HCT116 (cell line): ENCODE data around the gene ANKS1A. TPM values are rescaled to one million over a fixed set of nuclear protein-coding genes. Genes with fewer than 3 reads are reported as not detected.

Experiments used
- ATAC-seq: fragments of 200-7000 bp; cut with Tn5 transposase; 2 replicates; pipeline ENCODE4 v1.9.1; 2020; ENCODE audit warnings: mild to moderate bottlenecking, moderate library complexity
- BruUV-seq: library from RNA; stranded (reverse); fragments of 400-500 nt; replicated peaks from 2 replicates; lab custom pipeline; 2021; lab: Mats Ljungman, UMichigan
- CTCF ChIA-PET: fragments of 300-600 bp; sonication (Branson Sonifier 250); formaldehyde crosslinking; loops from one replicate; lab custom pipeline; 2021; ENCODE audit warnings: antibody characterized with exemption; lab: Charles Lee
- POLR2A ChIA-PET: fragments of 300-600, 350-600 bp; sonication (Branson Sonifier 250); formaldehyde crosslinking; loops from one replicate; lab custom pipeline; 2021; ENCODE audit warnings: antibody characterized with exemption; lab: Charles Lee
- RAD21 ChIA-PET, 2 experiments: fragments of 300-600 bp; sonication (Branson Sonifier 250); formaldehyde crosslinking; loops; one replicate each; lab custom pipeline; 2023; ENCODE audit warnings: low total read pairs in 2 of 2; ENCODE audit not compliant: uncharacterized antibody in 2 of 2, unreplicated experiment in 2 of 2, low non-redundant PET in 1 of 2; lab: Charles Lee
- DNase-seq: peaks from one replicate; pipeline ENCODE4 v3.0.0-alpha.2; 2010; ENCODE audit warnings: low read depth, low spot score
- H2AFZ ChIP-seq: fragments of 200-600 bp; shearing (Covaris generic), sonication (generic); 2 replicates; pipeline ENCODE4 v1.6.1; 2017; ENCODE audit warnings: low read depth, mixed run types, mixed read lengths, antibody characterized with exemption, low read length; ENCODE audit not compliant: poor library complexity, severe bottlenecking
- H3K27ac ChIP-seq: 2 replicates; pipeline ENCODE4 v1.5.1; 2012; ENCODE audit warnings: low read depth, low read length
- H3K27me3 ChIP-seq: fragments of 200-600 bp; sonication (generic); 2 replicates; pipeline ENCODE4 v1.6.1; 2016; ENCODE audit warnings: mixed run types, low read length, mixed read lengths; ENCODE audit not compliant: insufficient read depth
- H3K36me3 ChIP-seq, 2 experiments: fragments of 200-500 bp in 1 of 2; fragments of 200-600 bp in 1 of 2; sonication (Bioruptor generic) in 1 of 2; sonication (generic) in 1 of 2; 2 replicates each; pipeline versions ENCODE4 v1.5.1 to v1.6.1; 2014 to 2016; ENCODE audit warnings: low read length in 2 of 2, inconsistent platforms in 1 of 2, mixed read lengths in 1 of 2, mixed run types in 1 of 2; ENCODE audit not compliant: insufficient read depth in 2 of 2, control insufficient read depth in 1 of 2
- H3K4me1 ChIP-seq, 2 experiments: fragments of 200-600 bp in 1 of 2; sonication (generic) in 1 of 2; 2 replicates each; pipeline versions ENCODE4 v1.5.1 to v1.6.1; 2012 to 2017; ENCODE audit warnings: low read length in 2 of 2, inconsistent platforms in 1 of 2, mild to moderate bottlenecking in 1 of 2, mixed read lengths in 1 of 2, mixed run types in 1 of 2, moderate library complexity in 1 of 2; ENCODE audit not compliant: insufficient read depth in 2 of 2, control insufficient read depth in 1 of 2
- H3K4me2 ChIP-seq: fragments of 200-600 bp; sonication (generic); 2 replicates; pipeline ENCODE4 v1.6.1; 2017; ENCODE audit warnings: mixed run types, low read length, mixed read lengths
- H3K4me3 ChIP-seq, 2 experiments: fragments of 200-600 bp in 1 of 2; sonication (generic) in 1 of 2; replicated peaks in 1 of 2; 2 replicates each; pipeline ENCODE4 v1.5.1; 2011 to 2016; ENCODE audit warnings: low read length in 2 of 2, control low read depth in 1 of 2, low read depth in 1 of 2, mild to moderate bottlenecking in 1 of 2, mixed read lengths in 1 of 2, mixed run types in 1 of 2
- H3K79me2 ChIP-seq: fragments of 200-600 bp; sonication (generic); 2 replicates; pipeline ENCODE4 v1.6.1; 2017; ENCODE audit warnings: mild to moderate bottlenecking, mixed run types, low read length, moderate library complexity, mixed read lengths; ENCODE audit not compliant: insufficient read depth
- H3K9ac ChIP-seq: fragments of 200-600 bp; sonication (generic); 2 replicates; pipeline ENCODE4 v1.6.1; 2016; ENCODE audit warnings: low read length, mixed read lengths
- H3K9me2 ChIP-seq: fragments of 200-600 bp; sonication (generic), shearing (Covaris generic); 2 replicates; pipeline ENCODE4 v1.6.1; 2017; ENCODE audit warnings: mixed run types, mild to moderate bottlenecking, moderate library complexity; ENCODE audit not compliant: insufficient read depth
- H3K9me3 ChIP-seq, 2 experiments: fragments of 200-500 bp in 1 of 2; fragments of 200-600 bp in 1 of 2; sonication (Bioruptor generic) in 1 of 2; sonication (generic) in 1 of 2; 2 replicates each; pipeline ENCODE4 v1.6.1; 2014 to 2017; ENCODE audit warnings: low read length in 2 of 2, mixed read lengths in 2 of 2, inconsistent platforms in 1 of 2, low read depth in 1 of 2, mild to moderate bottlenecking in 1 of 2, mixed run types in 1 of 2, moderate library complexity in 1 of 2; ENCODE audit not compliant: control insufficient read depth in 1 of 2, insufficient read depth in 1 of 2
- H4K20me1 ChIP-seq: fragments of 200-600 bp; sonication (generic), shearing (Covaris generic); 2 replicates; pipeline ENCODE4 v1.6.1; 2017; ENCODE audit warnings: mixed run types, mild to moderate bottlenecking, moderate library complexity; ENCODE audit not compliant: insufficient read depth
- CEBPB ChIP-seq: IDR thresholded peaks from 2 replicates; pipeline ENCODE4 v1.6.1; 2012; ENCODE audit warnings: low read depth
- JUND ChIP-seq: IDR thresholded peaks from 2 replicates; pipeline ENCODE4 v1.6.1; 2012
- POLR2A ChIP-seq: IDR thresholded peaks from 2 replicates; pipeline ENCODE4 v1.7.0; 2011; ENCODE audit warnings: borderline replicate concordance; ENCODE audit not compliant: insufficient read depth, insufficient read length; ENCODE audit errors: extremely low read depth
- POLR2AphosphoS5 ChIP-seq: IDR thresholded peaks from 2 replicates; pipeline ENCODE4 v1.6.1; 2011; ENCODE audit warnings: mild to moderate bottlenecking, low read depth, low read length, moderate library complexity
- RAD21 ChIP-seq: IDR thresholded peaks from 2 replicates; pipeline ENCODE4 v1.6.1; 2012; ENCODE audit warnings: low read depth, mild to moderate bottlenecking
- SRF ChIP-seq: IDR thresholded peaks from 2 replicates; pipeline ENCODE4 v1.6.1; 2012; ENCODE audit warnings: low read depth
- ZFX ChIP-seq: fragments of 450-650 bp; IDR thresholded peaks from 2 replicates; pipeline ENCODE4 v1.6.1; 2017
- ZNF274 ChIP-seq: fragments of 200-500 bp; sonication (Bioruptor generic); IDR thresholded peaks from 2 replicates; pipeline ENCODE4 v1.6.1; 2014; ENCODE audit warnings: mild to moderate bottlenecking, low read depth, low read length, inconsistent platforms
- intact Hi-C: fragments of 100-400 bp; cut with micrococcal nuclease; formaldehyde crosslinking; loops from 2 replicates; pipeline ENCODE4 v1.10.0; 2022
- total RNA-seq: library from RNA; stranded (reverse); gene quantifications from one replicate; pipeline ENCODE4 v1.2.1, GENCODE V29; 2021; ENCODE audit not compliant: unreplicated experiment

The ANKS1A gene
- total RNA-seq, 1 experiment from 2014 or later, result 20.6 TPM

DNA sequence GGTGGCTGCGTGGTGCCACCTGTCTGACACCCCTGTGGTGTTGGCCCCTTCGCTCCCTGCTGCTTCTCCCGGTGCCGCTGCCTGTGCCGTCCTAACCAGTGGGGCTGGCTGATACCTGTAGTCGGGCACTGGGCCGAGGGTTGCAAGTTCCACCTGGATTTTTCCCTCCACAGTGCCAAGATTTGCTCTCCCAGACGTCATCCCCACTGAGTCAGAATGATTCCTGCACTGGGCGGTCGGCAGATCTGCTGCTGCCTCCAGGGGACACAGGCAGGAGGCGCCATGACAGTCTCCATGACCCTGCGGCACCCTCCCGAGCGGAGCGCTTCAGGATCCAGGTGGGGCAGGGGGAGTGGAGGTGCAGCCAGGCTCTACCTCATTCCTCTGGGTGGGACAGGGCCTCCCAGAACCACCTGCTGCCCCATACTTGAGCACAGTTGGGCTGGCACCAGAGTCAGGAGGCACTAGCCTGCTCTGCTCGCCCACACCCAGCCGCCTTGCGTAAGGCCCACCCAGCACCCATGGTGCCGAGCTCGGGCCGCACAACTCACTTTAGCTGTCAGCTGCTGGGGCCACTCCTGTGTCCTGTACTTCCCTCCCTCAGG is 191.9 kb downstream of the ANKS1A start:
- H3K27me3 ChIP-seq, result no peaks in the 10 kb centered on the region
- H4K20me1 ChIP-seq, result no peaks in the 10 kb centered on the region
- no peak overlapping the region for H3K4me3 ChIP-seq
- no peak overlapping the region for H3K9ac ChIP-seq
- no peaks in the 10 kb centered on the region for H3K4me1 ChIP-seq
- H3K36me3 ChIP-seq, result peaks cover 0 to 2% of the 10 kb centered on the region in 2 experiments; a peak in 1 of 4 replicates
- DNase-seq (no peak), ATAC-seq (no peak)
- H3K9me3 ChIP-seq, result no peaks in the 10 kb centered on the region
- H3K4me2 ChIP-seq, result no peak overlapping the region
- CTCF ChIA-PET, result no interaction called here
- no peak overlapping the region for H3K27ac ChIP-seq
- no peak overlapping the region for H2AFZ ChIP-seq
- H3K9me2 ChIP-seq, result no peaks in the 10 kb centered on the region
- intact Hi-C loops, result no loop called here
- POLR2A ChIA-PET, result no interaction called here
- TF ChIP-seq SRF, result no peak
- no TSS peak for BruUV-seq
- RAD21 ChIA-PET, result no interaction called here
- no peaks in the 10 kb centered on the region for H3K79me2 ChIP-seq

DNA sequence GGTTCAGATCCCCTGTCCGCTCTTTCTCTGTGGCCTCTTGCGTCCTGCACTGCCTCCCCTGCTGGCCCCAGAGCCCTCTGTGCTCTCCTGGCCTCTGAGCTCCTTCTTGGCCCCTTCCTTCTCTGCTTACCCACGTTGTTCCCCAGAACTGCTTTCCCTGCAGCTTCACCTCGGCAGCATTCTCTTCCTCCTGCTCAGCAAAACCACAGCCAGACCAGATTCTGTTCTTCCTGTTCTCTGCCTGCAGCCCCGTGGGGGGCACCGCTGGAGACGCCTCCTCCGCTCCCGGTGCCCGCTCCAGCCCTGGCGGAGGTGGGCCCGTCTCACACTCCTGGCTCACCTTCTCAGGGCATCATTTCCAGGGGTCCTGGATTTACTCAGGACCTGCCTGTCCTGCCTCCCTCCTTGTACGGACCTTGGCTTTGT is 192.4 kb downstream of the ANKS1A start:
- no peak overlapping the region for H3K27ac ChIP-seq
- RAD21 ChIA-PET, result no interaction called here
- H3K9ac ChIP-seq, result no peak overlapping the region
- no peaks in the 10 kb centered on the region for H3K9me2 ChIP-seq
- H3K4me1 ChIP-seq, result no peaks in the 10 kb centered on the region
- ATAC-seq (no peak), DNase-seq (no peak)
- CTCF ChIA-PET, result no interaction called here
- no peaks in the 10 kb centered on the region for H4K20me1 ChIP-seq
- H3K36me3 ChIP-seq, result peaks cover 0 to 2% of the 10 kb centered on the region in 2 experiments; a peak in 2 of 4 replicates
- no peaks in the 10 kb centered on the region for H3K79me2 ChIP-seq
- H3K27me3 ChIP-seq, result no peaks in the 10 kb centered on the region
- no peak overlapping the region for H3K4me3 ChIP-seq
- no TSS peak for BruUV-seq
- H3K9me3 ChIP-seq, result no peaks in the 10 kb centered on the region
- TF ChIP-seq RAD21, result no peak
- TF ChIP-seq ZFX, result no peak
- TF ChIP-seq SRF, result no peak
- TF ChIP-seq CEBPB, result no peak
- TF ChIP-seq ZNF274, result no peak
- no peak for TF ChIP-seq POLR2AphosphoS5
- TF ChIP-seq POLR2A, result no peak
- TF ChIP-seq JUND, result no peak
- no peak overlapping the region for H3K4me2 ChIP-seq
- intact Hi-C loops, result no loop called here
- no peak overlapping the region for H2AFZ ChIP-seq
- POLR2A ChIA-PET, result no interaction called here
